HFFc6 (cell line): ENCODE results near the gene RAPGEF1. TPM values are rescaled to one million over a fixed set of nuclear protein-coding genes. Genes with fewer than 3 reads are reported as not detected.
"Not testable (repeated sequence)": the region's sequence is repeated elsewhere in the genome, so short reads cannot be mapped to it uniquely, and the experiment has no call there.

Experiments used
- DNase-seq: peaks from one replicate; pipeline ENCODE4 v3.0.0-alpha.2; 2018
- H3K27ac Mint-ChIP-seq: 2 replicates; pipeline ENCODE4 v1.8.0; 2020; ENCODE audit warnings: mild to moderate bottlenecking, mixed read lengths
- H3K27me3 Mint-ChIP-seq: 2 replicates; pipeline ENCODE4 v1.8.0; 2021; ENCODE audit warnings: mild to moderate bottlenecking, moderate library complexity, mixed read lengths; ENCODE audit not compliant: insufficient read depth
- H3K36me3 Mint-ChIP-seq: 2 replicates; pipeline ENCODE4 v1.8.0; 2021; ENCODE audit warnings: low read depth, mixed read lengths
- H3K4me1 Mint-ChIP-seq: 2 replicates; pipeline ENCODE4 v1.8.0; 2020; ENCODE audit warnings: low read depth, mixed read lengths
- H3K4me3 Mint-ChIP-seq: 2 replicates; pipeline ENCODE4 v1.8.0; 2020; ENCODE audit warnings: mild to moderate bottlenecking, moderate library complexity, mixed read lengths
- H3K9me3 Mint-ChIP-seq: 2 replicates; pipeline ENCODE4 v1.8.0; 2020; ENCODE audit warnings: mild to moderate bottlenecking, mixed read lengths
- total RNA-seq, 6 experiments: library from RNA; stranded (reverse); fragmentation: NEBNext Ultra II Directional; extraction: Animal tissue kit (Norgen Biotek cat#: 25700); gene quantifications; 2 replicates in 1 of 6; 3 replicates in 5 of 6; pipeline ENCODE4 v1.2.3, GENCODE V29; 2021
- TF ChIP-seq, protein P1 (sequence below): fragments of 200-600 bp; sonication (generic); IDR thresholded peaks from 2 replicates; pipeline ENCODE4 v1.5.0; 2021; ENCODE audit warnings: antibody characterized with exemption, mild to moderate bottlenecking

The RAPGEF1 gene
- total RNA-seq, 6 experiments from 2014 or later, result 38.6 to 46.6 (median 42.3) TPM

- peaks cover 4% of the 10 kb centered on the region; the same call in 1 of the 2 replicates for H3K27me3 Mint-ChIP-seq
- H3K27ac Mint-ChIP-seq, result peak overlapping the region; percentile 97; the same call in 1 of the 2 replicates
- H3K4me1 Mint-ChIP-seq, result peaks cover 70% of the 10 kb centered on the region
- no peak overlapping the region for H3K4me3 Mint-ChIP-seq
- no peaks in the 10 kb centered on the region for H3K9me3 Mint-ChIP-seq
- no peak for DNase-seq
- TF ChIP-seq, protein P1, sequence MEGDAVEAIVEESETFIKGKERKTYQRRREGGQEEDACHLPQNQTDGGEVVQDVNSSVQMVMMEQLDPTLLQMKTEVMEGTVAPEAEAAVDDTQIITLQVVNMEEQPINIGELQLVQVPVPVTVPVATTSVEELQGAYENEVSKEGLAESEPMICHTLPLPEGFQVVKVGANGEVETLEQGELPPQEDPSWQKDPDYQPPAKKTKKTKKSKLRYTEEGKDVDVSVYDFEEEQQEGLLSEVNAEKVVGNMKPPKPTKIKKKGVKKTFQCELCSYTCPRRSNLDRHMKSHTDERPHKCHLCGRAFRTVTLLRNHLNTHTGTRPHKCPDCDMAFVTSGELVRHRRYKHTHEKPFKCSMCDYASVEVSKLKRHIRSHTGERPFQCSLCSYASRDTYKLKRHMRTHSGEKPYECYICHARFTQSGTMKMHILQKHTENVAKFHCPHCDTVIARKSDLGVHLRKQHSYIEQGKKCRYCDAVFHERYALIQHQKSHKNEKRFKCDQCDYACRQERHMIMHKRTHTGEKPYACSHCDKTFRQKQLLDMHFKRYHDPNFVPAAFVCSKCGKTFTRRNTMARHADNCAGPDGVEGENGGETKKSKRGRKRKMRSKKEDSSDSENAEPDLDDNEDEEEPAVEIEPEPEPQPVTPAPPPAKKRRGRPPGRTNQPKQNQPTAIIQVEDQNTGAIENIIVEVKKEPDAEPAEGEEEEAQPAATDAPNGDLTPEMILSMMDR, result no peak
- no peaks in the 10 kb centered on the region for H3K36me3 Mint-ChIP-seq
These were observed 27.6 kb downstream of the RAPGEF1 start for GRCh38 chr9:131712151-131712716.

DNA sequence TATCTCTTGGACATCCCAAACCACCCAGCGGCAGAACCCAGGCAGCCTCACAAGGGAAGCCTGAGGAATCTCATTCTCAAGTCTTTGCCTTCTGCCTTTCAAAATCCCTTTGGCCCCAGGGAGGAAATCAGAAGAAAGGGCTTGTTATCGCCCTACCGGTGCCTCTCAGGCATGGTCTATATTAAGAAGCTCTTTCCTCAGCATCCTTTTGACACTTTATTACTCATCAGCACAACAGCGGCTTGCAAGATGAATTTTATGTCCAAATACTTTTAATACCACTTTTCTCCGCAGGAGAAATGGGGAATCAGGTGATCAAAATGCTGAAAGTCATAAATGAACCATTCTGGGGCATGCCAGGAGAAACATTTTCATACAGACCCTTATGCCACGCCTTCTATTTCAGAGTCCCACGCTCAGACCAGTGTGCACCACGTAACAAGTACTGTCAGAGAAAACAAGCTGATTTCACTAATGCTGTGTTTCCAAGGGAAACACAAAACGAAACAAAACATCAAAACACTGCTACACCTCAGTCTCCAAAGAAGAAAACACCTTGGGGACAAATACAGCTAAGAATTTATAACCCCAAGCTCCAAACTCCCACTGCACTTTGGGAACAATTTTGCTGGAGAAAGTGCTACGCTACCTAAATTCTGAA lies 30.0 kb downstream of the RAPGEF1 start:
- Mint-ChIP-seq H3K4me3 (peak overlapping the region; percentile 35), H3K36me3 (peaks cover 6% of the 10 kb centered on the region), H3K4me1 (peaks cover 80% of the 10 kb centered on the region), H3K27ac (peak overlapping the region; percentile 74), H3K27me3 (peaks cover 5% of the 10 kb centered on the region; the same call in 1 of the 2 replicates), H3K9me3 (no peaks in the 10 kb centered on the region)
- DNase-seq, result peak; percentile 40
- TF ChIP-seq, protein P1, result peak; percentile 7; the same call in 1 of the 2 replicates

DNA sequence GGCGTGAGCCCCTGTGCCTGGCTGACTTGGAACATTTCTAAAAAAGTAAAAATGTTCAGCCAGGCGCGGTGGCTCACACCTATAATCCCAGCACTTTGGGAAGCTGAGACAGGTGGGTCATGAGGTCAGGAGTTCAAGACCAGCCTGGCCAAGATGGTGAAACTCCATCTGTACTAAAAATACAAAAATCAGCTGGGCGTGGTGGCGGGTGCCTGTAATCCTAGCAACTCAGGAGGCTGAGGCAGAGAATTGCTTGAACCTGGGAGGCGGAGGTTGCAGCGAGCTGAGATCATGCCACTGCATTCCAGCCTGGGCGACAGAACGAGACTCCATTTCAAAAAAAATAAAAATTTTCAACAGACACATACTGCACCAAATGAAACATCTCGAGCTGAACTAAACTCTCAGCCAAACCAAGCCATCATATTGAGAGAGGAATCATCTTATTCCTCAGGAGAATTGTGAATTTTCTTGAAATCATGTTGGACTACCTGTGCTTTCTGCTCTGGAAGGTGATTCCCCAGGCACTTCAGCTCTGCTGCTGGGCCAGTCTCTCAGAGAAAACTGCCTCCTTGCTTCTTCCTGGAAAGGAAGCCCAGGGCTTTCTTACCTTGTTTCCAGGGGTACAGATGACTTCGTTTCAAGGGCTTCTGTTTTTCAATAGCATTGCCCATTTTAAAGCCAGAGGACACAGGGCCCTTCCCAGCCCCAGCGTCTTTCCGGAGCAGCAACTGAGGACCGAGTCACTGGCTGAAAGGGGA lies 30.7 kb downstream of the RAPGEF1 start:
- not testable (repeated sequence) for DNase-seq, H3K9me3 Mint-ChIP-seq, H3K27me3 Mint-ChIP-seq, H3K36me3 Mint-ChIP-seq
- H3K27ac Mint-ChIP-seq, result peak overlapping the region; percentile 74
- peak overlapping the region; percentile 35 for H3K4me3 Mint-ChIP-seq
- peaks cover 80% of the 10 kb centered on the region for H3K4me1 Mint-ChIP-seq

DNA sequence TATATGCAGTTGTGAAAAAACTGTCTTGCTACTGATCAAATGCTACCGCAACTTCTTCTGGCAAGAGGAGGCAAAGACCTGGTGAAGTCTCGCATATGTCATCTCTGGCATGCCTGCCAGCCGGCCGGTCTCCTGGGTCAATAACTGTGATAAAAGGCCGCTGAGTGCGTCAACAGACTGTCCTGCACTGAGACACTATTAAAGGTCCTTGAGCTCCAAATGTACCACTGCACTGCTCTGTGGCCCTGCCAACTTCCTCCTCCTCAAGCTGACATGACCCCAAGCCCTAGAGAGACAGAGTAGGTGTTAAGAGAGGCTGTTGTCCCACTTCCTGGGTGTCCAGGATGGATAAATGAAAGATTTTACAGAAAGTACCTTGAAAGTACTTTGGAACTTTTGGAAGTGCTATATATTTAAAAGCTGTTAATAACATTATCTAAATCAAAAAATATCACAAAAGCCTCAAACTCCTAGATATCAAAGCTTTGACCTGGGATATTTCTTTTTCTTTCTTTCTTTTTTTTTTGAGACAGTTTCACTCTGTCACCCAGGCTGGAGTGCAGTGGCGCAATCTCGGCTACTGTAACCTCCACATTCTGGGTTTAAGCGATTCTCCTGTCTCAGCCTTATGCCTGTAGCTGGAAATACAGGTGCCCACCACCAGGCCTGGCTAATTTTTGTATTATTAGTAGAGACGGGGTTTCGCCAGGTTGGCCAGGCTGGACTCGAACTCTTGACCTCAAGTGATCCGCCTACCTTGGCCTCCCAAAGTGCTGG lies 31.5 kb downstream of the RAPGEF1 start:
- peaks cover 6% of the 10 kb centered on the region for H3K36me3 Mint-ChIP-seq
- H3K27ac Mint-ChIP-seq, result peak overlapping the region; percentile 97
- H3K4me3 Mint-ChIP-seq, result peak overlapping the region; percentile 72
- peaks cover 5% of the 10 kb centered on the region; the same call in 1 of the 2 replicates for H3K27me3 Mint-ChIP-seq
- DNase-seq, result no peak
- no peaks in the 10 kb centered on the region for H3K9me3 Mint-ChIP-seq
- TF ChIP-seq, protein P1, result no peak
- peaks cover 72% of the 10 kb centered on the region for H3K4me1 Mint-ChIP-seq

- peak; percentile 82 for DNase-seq
- Mint-ChIP-seq H3K27me3 (peaks cover 5% of the 10 kb centered on the region; the same call in 1 of the 2 replicates), H3K4me1 (peaks cover 65% of the 10 kb centered on the region), H3K4me3 (peak overlapping the region; percentile 72), H3K9me3 (no peaks in the 10 kb centered on the region), H3K36me3 (peaks cover 6% of the 10 kb centered on the region), H3K27ac (peak overlapping the region; percentile 97)
- TF ChIP-seq, protein P1, result no peak
These were observed 32.1 kb downstream of the RAPGEF1 start for GRCh38 chr9:131707733-131708157.
